HK-2 (cell line): ENCODE measurements around the gene OR1E2.
"Not testable (repeated sequence)": the region's sequence is repeated elsewhere in the genome, so short reads cannot be mapped to it uniquely, and the experiment has no call there.

Source experiments
- DNase-seq: peaks from one replicate; pipeline ENCODE4 v3.0.0-alpha.2; 2018; ENCODE audit not compliant: unreplicated experiment

Gene OR1E2

GRCh38 chr17:3433741-3434140 lies at the start of gene OR1E2:
Gene OR1E2, minus strand, starts transcription at chr17:3433841. Its CDS starts 0 bp downstream, at chr17:3433841.
- DNase-seq, result no peak

- no peak for DNase-seq
These were observed 49.2 kb upstream of the OR1E2 start for GRCh38 chr17:3482852-3483251.

- DNase-seq, result no peak
These were observed 46.3 kb upstream of the OR1E2 start for GRCh38 chr17:3479988-3480387.

DNA sequence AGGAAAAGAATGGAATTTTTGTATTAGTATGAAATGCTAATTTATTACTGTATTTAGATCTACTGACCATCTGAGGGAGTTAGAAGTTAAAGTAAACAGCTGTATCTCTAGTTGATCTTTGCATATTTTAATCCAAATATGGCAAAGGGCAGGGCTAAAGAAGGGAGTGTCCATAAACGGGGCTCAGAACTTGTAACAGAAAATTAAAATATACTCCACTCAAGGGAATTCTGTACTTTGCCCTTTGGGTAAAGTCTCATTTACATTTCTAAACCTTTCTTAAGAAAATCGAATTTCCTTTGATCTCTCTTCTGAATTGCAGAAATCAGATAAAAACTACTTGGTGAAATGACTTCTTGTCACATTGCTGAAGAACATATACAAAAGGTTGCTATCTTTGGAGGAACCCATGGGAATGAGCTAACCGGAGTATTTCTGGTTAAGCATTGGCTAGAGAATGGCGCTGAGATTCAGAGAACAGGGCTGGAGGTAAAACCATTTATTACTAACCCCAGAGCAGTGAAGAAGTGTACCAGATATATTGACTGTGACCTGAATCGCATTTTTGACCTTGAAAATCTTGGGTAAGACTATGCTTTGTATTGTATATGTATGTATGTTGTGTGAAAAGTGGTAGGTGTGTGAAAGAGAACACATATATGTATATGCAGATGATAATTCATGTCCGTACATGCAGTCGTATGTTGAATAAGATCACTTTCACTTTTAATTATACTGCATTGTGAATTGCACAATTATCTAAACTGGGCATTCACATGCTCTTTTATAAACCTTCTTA lies 42.4 kb upstream of the OR1E2 start, which contains the start of gene ASPA:
TSS of gene ASPA (plus strand) at position 186 of the 799 bp plus-strand sequence. CDS start at position 349, 163 bp downstream.
- no peak for DNase-seq

- no peak for DNase-seq
These were observed 41.6 kb upstream of the OR1E2 start for GRCh38 chr17:3475251-3475685.

GRCh38 chr17:3474212-3474611 lies 40.6 kb upstream of the OR1E2 start:
- DNase-seq, result no peak

DNA sequence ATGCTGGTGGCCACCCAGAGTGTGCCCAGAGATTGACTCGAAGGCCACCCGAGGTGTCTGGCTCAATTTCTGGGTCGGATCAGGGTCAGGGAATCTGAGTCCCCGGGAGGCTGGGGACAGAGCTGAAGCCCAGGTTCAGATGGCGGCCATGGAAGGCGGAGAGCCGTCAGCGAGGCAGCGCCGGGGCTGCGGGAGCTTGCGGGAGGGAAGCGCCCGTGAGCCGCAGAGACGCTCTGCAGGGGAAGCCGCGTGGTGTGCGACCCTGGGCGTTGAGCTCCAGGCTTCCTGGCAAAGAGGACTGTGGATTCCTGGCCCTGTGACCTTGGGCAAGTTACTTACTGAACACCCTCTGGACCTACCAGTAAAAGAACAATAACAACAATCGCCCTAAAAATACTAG lies 38.5 kb upstream of the OR1E2 start:
- no peak for DNase-seq

DNA sequence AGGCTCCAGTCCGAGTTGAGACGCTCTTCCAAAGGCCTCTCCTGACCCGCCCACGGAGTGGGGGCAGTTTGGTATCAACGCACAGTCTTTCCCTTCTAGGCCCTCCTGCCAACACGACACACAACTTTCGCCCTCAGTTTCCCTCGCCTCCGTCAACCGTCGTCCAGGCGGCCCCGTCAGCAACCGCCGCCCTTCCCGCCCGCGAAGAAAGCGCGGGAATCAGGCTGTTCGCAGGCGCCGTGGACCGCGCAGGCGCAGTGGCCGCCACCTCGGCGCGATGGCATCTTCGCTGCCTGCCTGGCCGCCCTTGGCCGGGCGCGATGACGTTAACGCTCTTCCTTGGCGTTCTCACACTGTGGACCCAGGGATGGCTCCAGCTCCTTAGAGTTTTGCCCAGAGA lies 38.0 kb upstream of the OR1E2 start, which contains the start of gene SPATA22:
TSS of gene SPATA22 (minus strand) at position 221 of the 400 bp plus-strand sequence. CDS start 2,494 bp downstream, outside the sequence.
- no peak for DNase-seq

- DNase-seq, result no peak
These were observed 35.9 kb upstream of the OR1E2 start for GRCh38 chr17:3469529-3469928.

GRCh38 chr17:3466355-3466754 lies 32.7 kb upstream of the OR1E2 start:
- not testable (repeated sequence) for DNase-seq

DNA sequence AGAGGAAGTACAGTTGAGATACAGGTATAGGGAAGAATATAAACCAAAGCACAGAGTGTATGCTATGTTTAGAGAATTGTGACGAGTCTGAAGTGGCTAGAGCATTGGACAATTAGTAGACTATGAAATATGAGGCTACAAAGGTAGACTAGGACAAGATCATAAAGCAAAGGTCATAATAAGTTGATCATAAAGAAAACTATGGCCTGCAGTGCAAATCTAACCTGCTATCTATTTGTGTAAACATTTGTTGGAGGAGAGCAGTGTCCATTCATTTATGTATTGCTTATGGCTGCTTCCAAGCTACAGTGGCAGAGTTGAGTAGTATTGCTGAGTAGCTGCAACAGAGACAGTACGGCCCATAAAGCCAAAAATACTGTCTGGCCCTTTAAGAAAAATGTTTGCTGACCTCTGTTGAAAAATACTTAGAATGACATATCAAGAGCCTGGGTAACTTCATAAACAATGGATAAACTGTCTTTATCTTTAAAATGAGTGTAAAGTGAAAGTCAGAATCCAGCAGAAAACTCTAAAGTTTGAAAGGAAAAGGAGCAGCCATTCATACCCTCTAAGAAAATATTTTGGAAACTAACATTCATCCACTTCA lies 14.5 kb upstream of the OR1E2 start:
- no peak for DNase-seq

- no peak for DNase-seq
These were observed 14.0 kb upstream of the OR1E2 start for GRCh38 chr17:3447625-3448024.

DNA sequence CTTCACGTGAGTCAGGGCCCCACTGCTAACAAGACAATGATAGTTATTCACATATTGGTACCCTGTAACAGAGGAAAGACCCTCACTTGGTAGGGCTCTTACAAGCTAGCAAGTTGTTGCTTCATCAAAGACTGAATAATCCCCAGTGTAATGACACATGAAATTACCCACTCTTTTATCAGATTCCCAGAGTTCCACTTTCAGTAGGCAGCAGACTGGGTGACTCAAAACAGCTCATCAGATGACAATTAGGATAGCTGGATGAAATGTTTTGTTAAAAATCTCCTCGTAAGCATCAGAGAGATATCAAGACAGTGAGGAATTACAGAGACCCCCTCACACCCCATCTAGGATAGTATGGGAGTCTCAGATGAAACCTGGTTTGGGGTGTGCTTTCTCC lies 6.8 kb upstream of the OR1E2 start:
- DNase-seq, result no peak

DNA sequence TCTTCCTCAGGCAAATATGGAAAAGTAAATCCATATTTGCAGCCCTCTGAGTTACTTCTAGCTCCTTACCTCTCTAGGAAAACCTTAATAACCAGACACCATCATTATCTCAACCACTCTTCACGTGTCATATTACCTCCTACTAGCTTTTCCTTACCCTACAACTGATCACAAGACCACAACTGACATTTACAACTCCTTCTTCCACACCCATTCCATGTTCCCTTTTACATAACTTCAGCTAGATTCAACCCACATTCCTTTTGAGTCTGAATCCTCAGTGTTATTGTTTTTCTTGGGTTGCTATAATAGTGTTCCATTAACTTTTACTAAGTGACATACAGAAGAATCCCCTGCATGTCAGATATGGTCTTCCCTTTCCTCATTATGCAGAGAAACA lies 4.7 kb upstream of the OR1E2 start:
- no peak for DNase-seq

DNA sequence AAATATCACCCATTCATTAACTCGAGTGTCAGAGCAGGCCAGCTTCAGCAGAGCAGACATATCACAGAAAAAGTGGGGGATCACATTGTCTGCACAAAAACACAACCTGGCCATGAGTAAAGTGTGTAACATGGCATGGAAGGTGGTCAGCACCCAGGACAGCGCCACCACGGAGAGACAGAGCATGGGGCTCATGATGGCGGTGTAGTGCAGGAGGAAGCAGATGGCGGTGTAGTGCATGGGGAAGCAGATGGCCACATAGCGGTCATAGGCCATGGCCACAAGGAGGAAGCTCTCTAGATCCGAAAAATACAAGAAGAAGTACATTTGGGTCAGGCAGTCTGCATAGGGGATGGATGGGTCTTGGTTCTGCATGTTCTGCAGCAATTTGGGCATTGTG lies 426 bp downstream of the OR1E2 start:
- peak; percentile 4 for DNase-seq

DNA sequence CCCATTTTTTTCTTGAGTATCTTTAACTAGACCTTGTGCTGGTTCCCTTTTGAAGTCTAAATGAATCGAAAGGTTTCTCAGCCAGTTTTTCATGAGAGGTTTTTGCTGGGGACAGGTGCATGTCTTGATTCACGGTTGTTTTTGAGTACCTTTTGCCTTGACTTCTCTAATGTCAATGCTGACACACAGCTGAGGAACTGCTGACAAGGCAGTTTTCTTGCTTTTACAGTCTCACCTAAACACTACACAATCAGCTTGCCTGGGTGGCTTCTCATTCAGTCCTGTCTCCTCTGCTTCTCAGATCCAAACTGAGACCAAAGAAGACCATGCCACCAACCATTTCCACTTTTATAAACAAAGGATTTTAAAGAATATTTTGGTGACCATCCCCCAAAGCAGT lies 15.4 kb downstream of the OR1E2 start:
- no peak for DNase-seq

- no peak for DNase-seq
These were observed 18.0 kb downstream of the OR1E2 start for GRCh38 chr17:3415610-3416009.

DNA sequence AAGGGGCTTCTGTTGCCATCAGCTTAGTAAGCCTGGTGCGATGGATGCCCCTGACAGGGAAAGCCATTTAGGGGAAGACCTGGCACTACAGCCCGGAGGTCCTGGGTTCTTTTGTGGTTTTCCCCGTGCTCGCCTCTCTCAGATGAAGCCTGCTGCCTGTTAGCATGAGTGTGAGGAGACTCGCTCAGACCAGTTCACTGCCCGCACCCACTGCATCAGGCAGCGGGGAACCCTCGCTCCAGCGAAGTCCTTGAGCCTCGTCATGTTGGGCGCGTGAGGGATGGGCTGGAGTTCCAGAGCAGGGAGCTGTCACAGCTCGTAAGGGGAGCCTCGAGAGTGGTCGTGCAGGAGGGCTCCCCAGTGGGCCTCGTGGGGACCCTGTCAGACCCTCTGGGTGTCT lies 21.4 kb downstream of the OR1E2 start:
- DNase-seq, result not testable (repeated sequence)

DNA sequence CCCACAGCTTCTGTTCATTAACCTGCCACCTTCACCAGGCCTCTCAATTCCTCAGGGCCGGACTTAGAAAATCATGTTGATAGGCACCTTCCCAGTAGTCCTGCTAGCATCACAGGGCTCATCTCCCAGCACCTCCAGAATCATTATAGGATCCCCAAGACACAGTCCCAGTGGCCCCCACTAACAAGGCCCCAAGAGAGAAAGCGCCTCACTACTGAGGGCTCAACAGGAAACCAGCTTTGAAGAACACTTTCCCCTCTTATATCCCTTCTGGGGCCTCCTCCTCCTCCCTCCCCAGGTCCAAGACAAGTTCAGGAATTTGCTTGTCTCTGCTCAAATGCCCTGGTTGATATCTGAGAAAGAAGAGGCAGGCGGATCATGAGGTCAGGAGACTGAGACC lies 22.6 kb downstream of the OR1E2 start, which contains the start of gene OR3A3:
TSS of gene OR3A3 (plus strand) at position 301 of the 400 bp plus-strand sequence.
- no peak for DNase-seq

GRCh38 chr17:3403856-3404255 lies 29.8 kb downstream of the OR1E2 start:
- DNase-seq, result not testable (repeated sequence)

- DNase-seq, result no peak
These were observed 31.9 kb downstream of the OR1E2 start for GRCh38 chr17:3401786-3402185.

GRCh38 chr17:3400055-3400454 lies 33.6 kb downstream of the OR1E2 start:
- no peak for DNase-seq

GRCh38 chr17:3398310-3398709 lies 35.3 kb downstream of the OR1E2 start, which contains the start of gene OR1E1:
Gene OR1E1, minus strand, starts transcription at chr17:3398410. Its CDS starts 0 bp downstream, at chr17:3398410.
- DNase-seq, result no peak
